Testis (tissue), 2 donors: ENCODE measurements around the gene CDK14.

Experiments
- CTCF ChIP-seq, 3 experiments: fragments of 450-650 bp in 2 of 3; fragments of 200-600 bp in 1 of 3; sonication (generic) in 1 of 3; IDR thresholded peaks; one replicate each; pipeline ENCODE4 v1.5.1; 2016 to 2019; ENCODE audit warnings: antibody characterized with exemption in 3 of 3, mild to moderate bottlenecking in 2 of 3, moderate library complexity in 1 of 3
- POLR2A ChIP-seq: fragments of 450-650 bp; IDR thresholded peaks from one replicate; pipeline ENCODE4 v1.6.1; 2017; ENCODE audit warnings: antibody characterized with exemption, mild to moderate bottlenecking, moderate library complexity

GRCh38 chr7:90994121-90994520, 398.0 kb downstream of the CDK14 start:
- no peak for TF ChIP-seq POLR2A
- no peak for TF ChIP-seq CTCF (IDR thresholded peaks at IDR 0.05)
